Measurements from ENCODE around the gene ARHGEF39. TPM values are rescaled to one million over a fixed set of nuclear protein-coding genes. Genes with fewer than 3 reads are reported as not detected.

The ARHGEF39 gene, protein sequence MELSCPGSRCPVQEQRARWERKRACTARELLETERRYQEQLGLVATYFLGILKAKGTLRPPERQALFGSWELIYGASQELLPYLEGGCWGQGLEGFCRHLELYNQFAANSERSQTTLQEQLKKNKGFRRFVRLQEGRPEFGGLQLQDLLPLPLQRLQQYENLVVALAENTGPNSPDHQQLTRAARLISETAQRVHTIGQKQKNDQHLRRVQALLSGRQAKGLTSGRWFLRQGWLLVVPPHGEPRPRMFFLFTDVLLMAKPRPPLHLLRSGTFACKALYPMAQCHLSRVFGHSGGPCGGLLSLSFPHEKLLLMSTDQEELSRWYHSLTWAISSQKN
- 0.24 TPM for total RNA-seq
- long read RNA-seq, partial matches to known transcripts = 0 of 2 reads
- long read RNA-seq, other reads (novel, unspliced or antisense) = 2 of 2 reads

DNA sequence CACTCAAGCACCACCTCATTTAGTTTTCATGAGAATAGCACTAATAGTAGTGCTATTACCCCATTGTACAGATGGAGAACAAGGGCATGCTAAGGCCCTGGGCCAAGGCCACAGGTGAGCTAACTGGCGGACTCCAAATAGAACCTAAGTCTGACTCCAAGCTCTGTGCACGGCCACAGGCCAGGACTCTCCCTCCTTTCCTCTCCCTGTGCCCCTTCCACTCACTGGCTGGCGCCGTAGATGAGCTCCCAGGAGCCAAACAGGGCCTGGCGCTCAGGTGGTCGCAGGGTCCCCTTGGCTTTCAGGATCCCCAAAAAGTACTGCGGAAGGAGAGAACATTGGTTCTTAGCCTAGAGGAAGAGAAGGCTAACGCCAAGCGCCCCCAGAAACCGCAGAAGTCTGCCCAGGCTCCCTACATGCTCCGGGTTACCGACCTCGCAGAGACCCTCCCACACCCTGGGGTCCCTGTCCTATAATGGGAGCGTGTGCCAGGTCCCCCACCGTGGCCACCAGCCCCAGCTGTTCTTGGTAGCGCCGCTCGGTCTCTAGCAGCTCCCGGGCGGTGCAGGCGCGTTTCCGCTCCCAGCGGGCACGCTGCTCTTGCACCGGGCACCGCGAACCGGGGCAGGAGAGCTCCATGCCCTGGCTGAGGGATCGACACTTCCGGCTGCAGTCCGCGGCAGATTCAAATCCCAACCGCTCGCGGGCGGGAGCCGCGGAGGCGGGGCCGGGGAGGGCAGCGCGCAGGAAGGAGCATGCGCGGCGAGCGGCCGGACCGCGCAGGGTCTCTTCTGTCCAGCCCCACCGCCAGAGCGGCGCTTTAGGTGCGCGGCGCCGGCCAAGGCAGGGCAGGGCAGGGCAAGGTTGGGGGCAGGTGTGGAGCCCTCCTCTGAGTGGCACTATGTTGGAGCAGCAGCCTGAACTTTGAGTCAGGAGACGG is at the start of gene ARHGEF39:
TSS of gene ARHGEF39 (minus strand) at position 665 of the 940 bp plus-strand sequence. CDS start at position 639, 26 bp downstream.
- peak; percentile 89 for DNase-seq
- intact Hi-C loops (cut with DNase I) = loop anchor here (5.0 kb wide), 2 partner anchors 32 to 62 kb away; no protein-coding TSS in a partner anchor
- peak; percentile 89 for ATAC-seq (ENCODE audit: poor library complexity)

DNA sequence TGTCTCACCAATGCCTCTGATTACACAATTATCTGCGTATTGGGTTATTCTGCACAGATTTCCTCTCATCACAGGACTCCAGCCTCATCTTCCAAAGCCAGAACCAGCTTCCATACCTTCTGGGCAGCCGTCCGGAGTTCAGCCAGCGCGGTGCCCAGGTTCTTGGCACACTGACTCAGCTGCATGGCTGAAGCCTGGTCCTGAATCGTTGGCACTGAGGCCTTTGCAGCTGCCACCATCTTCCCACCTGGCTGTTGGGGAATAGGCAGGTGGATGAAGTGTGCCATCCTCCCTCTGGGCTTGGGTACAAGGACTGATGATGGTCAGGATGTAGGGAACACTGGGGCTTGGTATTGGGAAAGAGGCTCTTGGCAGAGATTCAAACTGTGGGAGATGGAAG is 49.1 kb upstream of the ARHGEF39 start:
- DNase-seq = no peak
- intact Hi-C loops (cut with DNase I) = no loop called here
- ATAC-seq (ENCODE audit: poor library complexity) = no peak

GRCh38 chr9:35713578-35713977 is 48.6 kb upstream of the ARHGEF39 start:
- intact Hi-C loops (cut with DNase I) = no loop called here
- ATAC-seq (ENCODE audit: poor library complexity) (no peak), DNase-seq (no peak)

DNA sequence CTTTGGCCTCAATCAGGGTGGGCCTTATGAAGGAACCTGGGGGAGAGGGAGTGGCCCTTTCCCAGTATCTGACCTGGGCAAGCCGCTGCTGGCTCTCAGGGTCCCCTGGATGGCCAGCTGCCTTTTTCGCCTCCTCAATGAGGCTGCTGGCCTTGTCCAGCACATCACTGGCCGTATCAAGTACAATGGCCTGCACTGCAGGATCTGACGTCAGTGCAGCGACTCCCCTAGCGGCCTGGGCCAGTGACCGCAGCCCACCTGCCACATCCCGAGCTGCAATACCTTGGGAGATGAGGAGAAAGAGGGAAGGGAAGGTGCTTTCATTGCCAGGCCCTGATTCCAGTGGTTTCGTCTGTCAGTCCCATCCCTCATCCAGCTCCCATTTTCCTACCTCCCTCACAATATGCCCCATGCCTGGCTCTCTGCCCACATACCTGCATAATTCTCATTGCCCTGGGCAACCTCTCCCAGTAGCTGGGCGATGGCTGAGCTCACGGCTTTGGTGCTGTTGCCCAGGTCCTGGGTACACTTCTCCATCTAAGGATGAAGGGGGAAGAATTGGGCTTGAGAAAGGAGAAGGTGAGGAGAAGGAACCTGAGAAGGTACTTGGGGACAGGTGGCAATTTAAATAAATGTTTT is 47.9 kb upstream of the ARHGEF39 start:
- no peak for DNase-seq
- no peak for ATAC-seq (ENCODE audit: poor library complexity)
- intact Hi-C loops (cut with DNase I) = no loop called here

GRCh38 chr9:35711501-35712428 is 46.8 kb upstream of the ARHGEF39 start:
- ATAC-seq (ENCODE audit: poor library complexity) (no peak), DNase-seq (no peak)
- intact Hi-C loops (cut with DNase I) = no loop called here

DNA sequence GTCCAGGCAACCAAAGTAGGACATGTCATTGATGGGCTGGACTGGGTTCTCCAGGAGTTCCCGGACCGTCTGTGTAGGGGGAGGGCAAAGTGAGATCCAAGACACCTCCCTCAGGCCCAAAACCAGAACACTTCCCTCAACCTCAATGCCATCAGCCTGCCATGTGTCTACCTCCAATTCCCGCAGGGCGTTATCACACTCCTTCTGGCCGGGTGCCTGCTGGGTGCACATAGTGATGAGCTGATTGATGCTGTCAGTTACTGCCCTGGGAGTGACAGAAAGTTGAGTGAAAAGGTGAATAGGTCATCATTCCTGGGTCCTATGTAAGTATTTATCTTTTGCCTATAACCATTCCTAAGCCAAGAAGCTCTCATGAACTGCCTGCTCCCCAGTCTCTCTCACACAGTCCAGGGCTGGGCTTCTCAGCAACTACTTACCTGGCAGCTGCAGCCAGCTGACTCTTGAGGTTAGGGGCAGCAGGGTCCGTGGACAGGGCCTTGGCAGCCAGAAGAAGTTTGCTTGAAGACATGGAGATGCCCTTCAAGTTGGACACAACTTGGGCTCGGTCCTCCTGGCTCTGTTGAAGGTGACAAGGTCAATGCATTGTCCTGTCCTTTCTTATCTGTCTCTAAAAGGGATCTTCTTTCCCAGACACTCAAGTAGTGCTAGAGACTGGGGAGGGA is 46.0 kb upstream of the ARHGEF39 start:
- no peak for DNase-seq
- intact Hi-C loops (cut with DNase I) = no loop called here
- ATAC-seq (ENCODE audit: poor library complexity) = no peak

DNA sequence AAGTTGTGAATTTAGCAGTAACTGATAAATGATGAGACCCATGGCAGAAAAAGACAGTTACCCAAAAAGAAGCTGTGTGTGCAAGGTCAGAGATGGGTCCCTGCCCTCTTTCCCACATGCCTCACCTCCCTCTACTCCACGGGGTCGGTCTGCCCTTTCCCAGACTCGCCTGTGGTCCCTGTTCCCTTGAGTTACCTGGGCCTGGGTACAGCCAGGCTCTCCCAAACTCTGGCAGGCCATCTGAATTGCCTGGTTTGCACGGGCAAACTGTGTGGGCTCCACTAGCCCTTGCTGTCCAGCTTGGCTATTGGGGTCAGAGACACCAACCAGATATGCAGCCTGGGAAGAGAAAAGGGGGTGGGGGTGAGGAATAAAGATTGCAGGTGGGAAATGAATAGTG is 43.2 kb upstream of the ARHGEF39 start:
- ATAC-seq (ENCODE audit: poor library complexity) (no peak), DNase-seq (no peak)
- intact Hi-C loops (cut with DNase I) = no loop called here

- DNase-seq = no peak
- intact Hi-C loops (cut with DNase I) = no loop called here
- ATAC-seq (ENCODE audit: poor library complexity) = no peak
Observed at GRCh38 chr9:35706951-35707350, 42.0 kb upstream of the ARHGEF39 start.

GRCh38 chr9:35705836-35706430 is 40.9 kb upstream of the ARHGEF39 start:
- intact Hi-C loops (cut with DNase I) = no loop called here
- DNase-seq (peak; percentile 16), ATAC-seq (ENCODE audit: poor library complexity) (no peak)

- DNase-seq = peak; percentile 26
- intact Hi-C loops (cut with DNase I) = no loop called here
Observed at GRCh38 chr9:35705372-35705771, 40.4 kb upstream of the ARHGEF39 start.

GRCh38 chr9:35703906-35704672 is 39.1 kb upstream of the ARHGEF39 start:
- ATAC-seq (ENCODE audit: poor library complexity) (peak; percentile 56), DNase-seq (peak; percentile 68)
- intact Hi-C loops (cut with DNase I) = no loop called here

More at GRCh38 chr9:35705372-35705771, 40.4 kb upstream of the ARHGEF39 start:
- no peak for ATAC-seq (ENCODE audit: poor library complexity)

GRCh38 chr9:35702696-35703095 is 37.7 kb upstream of the ARHGEF39 start:
- peak; percentile 35 for DNase-seq

GRCh38 chr9:35700942-35701341 is 35.9 kb upstream of the ARHGEF39 start:
- intact Hi-C loops (cut with DNase I) = no loop called here
- DNase-seq (peak; percentile 13), ATAC-seq (ENCODE audit: poor library complexity) (peak; percentile 62)

More at GRCh38 chr9:35702696-35703095, 37.7 kb upstream of the ARHGEF39 start:
- intact Hi-C loops (cut with DNase I) = no loop called here
- ATAC-seq (ENCODE audit: poor library complexity) = no peak

GRCh38 chr9:35700031-35700430 is 35.0 kb upstream of the ARHGEF39 start:
- intact Hi-C loops (cut with DNase I) = no loop called here
- DNase-seq (peak; percentile 12), ATAC-seq (ENCODE audit: poor library complexity) (no peak)

- ATAC-seq (ENCODE audit: poor library complexity) (no peak), DNase-seq (peak; percentile 10)
- intact Hi-C loops (cut with DNase I) = loop anchor here (5.0 kb wide), 1 partner anchor 36 kb away; no protein-coding TSS in a partner anchor
Observed at GRCh38 chr9:35698231-35698630, 33.2 kb upstream of the ARHGEF39 start.

GRCh38 chr9:35697486-35697885 is 32.5 kb upstream of the ARHGEF39 start:
- intact Hi-C loops (cut with DNase I) = loop anchor here (5.0 kb wide), 1 partner anchor 35 kb away; no protein-coding TSS in a partner anchor
- ATAC-seq (ENCODE audit: poor library complexity) = no peak

More at GRCh38 chr9:35697486-35697885, 32.5 kb upstream of the ARHGEF39 start:
- no peak for DNase-seq

All from Right ventricle myocardium superior (tissue), 1 donor.